GM18517 (cell line): Measurements from ENCODE around the gene KCNMB2.

ENCODE experiments used
- ATAC-seq: cut with Tn5 transposase; IDR thresholded peaks from one replicate; pipeline ENCODE4 v1.9.1; 2021; ENCODE audit warnings: mild to moderate bottlenecking, moderate library complexity; ENCODE audit not compliant: unreplicated experiment

KCNMB2 gene

DNA sequence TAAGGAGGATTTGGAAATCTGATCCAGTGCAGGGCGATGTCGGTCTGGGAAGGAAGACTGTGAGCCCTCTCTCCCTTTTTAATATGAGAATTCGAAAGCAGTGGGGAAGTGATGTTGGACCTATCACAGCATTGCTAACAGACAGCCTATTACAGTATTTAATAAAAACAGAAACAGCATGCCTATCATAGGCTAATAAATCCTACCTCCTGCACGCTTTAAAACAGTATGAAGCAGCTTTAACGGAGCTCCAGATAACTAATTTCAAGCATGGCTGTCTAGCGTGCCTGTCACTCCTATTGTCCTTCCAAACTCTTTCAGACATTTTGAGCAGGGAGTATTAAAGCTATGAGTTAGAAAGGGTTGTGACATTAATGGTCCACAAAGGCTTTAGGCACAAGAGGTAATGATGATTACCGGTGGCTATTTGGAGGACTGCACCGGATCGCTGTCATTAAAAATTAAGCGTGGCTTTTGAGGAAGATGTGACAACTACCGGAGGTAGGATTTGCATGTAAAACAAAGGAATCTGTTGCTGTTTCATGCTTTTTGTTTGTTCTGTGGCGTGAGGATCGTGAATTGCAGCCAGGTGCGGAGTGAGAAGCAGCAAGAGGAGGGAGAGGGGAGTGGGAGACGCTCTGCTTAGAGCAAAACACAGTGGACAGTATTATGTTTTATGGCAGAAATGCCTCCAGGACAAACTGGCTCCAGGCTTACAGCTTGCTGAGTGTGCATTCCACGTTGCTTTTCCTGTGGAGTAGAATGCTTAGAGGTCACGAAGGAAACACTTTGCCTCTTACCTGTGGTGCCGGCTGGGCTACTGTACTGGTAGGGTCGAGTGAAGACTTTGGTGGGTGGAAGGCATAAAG is at the start of gene KCNMB2:
TSS of gene KCNMB2 (plus strand) at position 226 of the 869 bp plus-strand sequence.
- ATAC-seq: no peak

DNA sequence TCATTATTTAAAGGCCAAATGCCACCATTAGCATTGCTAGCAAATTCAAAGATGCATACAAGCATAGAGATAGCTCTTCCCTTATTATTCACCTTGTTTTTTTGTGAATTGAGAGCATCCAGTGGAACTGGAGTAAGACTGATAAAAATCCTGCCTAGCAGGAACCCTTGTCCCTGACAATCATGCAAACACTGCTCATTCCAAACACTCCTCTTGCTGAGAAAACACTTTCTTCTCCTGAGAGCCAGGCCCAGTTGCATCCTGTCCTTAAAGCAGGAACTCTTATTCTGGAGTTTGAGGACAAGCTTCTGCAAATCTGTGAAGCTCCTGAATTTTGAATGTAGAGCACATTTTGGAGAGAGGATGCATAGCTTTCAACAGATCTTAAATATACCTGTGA is 49.3 kb upstream of the KCNMB2 start:
- ATAC-seq: no peak

DNA sequence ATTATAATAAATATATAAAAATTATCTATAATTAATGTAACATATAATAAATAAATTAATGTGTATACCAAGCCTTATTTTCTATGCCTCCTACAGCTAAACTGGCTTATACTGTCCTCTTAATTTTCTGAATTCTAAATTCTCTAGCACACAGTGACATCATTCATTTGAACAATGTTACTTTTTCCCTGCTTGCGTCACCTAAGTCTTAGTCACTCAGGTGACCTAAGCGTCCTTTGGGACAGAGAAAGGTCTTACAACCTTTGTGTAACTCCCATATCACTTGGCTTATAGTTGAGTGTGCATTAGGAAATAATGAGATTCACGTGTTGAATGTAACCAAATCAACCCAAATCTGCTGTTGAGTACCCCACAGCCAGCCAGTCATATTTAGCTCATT is 48.5 kb upstream of the KCNMB2 start:
- no peak for ATAC-seq

DNA sequence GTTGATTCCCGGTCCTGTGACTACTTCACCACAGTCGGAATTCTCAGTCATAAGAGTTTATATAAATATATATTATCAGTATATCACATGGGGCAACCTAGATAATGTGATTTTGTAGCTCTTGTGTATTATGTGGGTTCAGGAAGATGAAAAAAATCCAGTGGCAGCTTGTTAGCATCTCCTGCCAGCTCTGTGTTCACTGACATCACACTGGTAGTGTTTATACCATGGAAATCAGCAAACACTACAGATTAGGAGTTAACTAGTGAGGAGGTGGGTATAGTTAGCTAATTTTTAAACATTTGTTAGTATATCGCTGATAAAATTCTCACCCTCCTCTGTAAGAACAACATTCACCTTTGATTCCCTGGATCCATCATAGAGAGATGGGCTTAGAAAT is 44.5 kb upstream of the KCNMB2 start:
- ATAC-seq: no peak

DNA sequence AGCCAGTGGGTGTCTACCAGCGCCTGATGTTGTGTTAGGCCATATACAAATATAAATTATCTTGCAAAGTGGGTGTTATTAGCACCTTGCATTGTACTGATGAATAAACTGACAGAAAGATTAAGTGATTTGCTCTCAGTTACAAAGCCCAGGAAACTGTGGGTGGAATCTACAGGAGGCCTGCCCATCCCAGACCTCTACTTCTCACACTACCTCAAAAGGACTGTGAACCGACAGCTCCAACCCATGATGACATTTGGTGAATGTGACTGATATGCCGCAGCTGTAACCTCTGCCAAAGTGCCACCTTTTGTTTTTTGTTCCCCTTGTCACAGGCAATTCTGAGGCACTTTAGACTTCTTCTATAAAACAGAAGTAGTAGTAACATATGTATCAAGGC is 43.7 kb upstream of the KCNMB2 start:
- no peak for ATAC-seq

DNA sequence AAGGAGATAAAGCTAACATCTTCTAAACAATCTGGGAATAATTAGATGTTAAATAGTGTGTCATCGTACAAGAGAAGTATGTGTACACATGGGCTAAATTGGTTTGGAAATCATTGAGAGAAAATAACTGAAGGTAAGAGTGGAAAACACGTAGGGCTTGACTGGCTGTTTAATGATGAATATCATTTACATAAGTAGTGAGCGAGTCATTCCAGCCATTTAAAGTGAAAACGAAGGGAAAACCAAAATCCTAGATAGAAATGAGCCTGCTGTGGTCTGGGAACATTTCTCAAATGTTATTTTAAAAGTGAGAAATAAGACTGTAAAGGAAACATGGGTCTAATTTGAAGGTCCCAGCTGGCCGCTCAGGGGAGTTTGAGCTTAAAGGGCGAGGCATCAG is 41.9 kb upstream of the KCNMB2 start:
- no peak for ATAC-seq

DNA sequence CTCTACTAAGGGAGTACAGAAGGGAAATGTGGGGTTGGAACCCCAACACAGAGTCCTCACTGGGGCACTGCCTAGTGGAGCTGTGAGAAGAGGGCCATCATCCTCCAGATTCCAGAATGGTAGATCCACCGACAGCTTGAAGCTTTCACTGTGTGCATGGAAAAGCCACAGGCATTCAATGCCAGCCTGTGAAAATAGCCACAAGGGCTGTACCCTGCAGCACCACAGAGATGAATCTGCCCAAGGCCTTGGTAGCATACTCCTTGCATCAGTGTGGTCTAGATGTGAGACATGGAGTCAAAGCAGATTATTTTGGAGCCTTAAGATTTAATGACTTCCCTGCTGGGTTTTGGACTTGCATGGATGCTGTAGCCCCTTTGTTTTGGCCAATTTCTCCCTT is 39.3 kb upstream of the KCNMB2 start:
- no peak for ATAC-seq

DNA sequence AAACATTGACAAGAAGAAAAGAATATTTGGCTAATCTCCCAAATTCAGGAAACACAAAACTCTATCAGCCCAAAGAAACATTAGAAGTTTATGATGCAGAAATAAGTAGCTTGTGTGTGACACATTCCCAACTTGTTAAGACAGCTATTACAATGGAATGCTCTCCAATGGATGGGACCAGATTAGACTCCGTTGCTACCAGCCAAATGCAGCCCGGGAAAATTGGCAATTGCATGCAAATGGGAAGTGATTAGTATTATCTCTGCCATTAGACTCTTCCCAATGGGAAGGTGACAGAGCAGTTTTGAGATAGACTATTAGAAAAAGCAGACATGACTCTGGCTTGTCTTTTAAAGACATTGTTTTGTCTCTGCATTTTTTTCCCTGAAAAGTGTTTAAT is 37.4 kb upstream of the KCNMB2 start:
- ATAC-seq: no peak

DNA sequence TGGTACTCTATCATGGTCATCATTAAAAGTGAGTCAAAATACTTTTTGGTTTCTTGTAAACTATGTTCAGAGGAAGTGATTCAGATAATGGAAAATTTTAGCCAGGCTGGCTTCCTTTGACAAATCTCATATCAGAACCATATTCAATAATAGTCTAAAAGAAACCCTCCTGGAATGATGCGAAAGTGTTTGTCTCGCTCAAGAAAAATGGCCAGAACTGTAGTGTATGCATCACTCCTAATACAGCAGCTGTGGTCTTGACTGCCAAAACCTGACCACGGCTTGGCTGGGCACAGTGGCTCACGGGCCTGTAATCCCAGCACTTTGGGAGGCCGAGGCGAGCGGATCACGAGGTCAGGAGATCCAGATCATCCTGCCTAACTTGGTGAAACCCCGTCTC is 35.6 kb upstream of the KCNMB2 start:
- no peak for ATAC-seq

DNA sequence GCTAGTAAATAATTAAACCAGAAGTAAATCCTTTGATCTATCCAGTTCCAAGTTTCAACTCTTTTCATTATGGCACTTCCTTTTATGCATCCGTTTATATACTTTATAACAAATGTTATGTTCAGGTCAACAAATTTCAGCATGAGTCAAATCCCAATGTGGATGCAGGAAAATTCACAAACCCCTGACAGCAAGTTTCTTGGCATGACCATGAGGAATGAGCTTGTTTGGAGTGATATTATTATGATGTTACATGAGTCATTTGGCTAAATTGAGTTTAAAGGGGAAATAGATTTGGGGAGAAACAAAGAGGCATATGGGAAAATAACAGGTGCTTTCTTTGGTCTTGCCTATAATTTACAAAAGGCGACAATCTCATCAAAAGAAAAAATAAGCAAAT is 32.1 kb upstream of the KCNMB2 start:
- ATAC-seq: no peak

DNA sequence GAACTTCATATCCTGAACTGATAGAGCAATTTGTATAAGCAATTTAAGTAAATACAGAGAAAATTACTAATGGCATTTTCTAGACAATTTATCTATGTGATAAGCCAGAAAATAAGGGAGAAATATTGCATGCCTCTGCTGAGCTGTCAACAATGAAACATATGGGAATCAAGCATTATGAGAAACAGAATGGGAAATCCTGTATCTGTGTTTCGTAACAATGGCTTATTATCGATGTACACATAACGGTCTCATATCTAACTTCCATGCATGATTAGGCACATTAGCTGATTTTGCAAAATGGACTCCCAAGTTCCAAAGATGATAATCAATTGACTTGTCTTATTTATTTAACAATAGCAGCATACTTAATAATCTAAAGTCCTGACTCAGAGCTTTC is 30.4 kb upstream of the KCNMB2 start:
- ATAC-seq: no peak

DNA sequence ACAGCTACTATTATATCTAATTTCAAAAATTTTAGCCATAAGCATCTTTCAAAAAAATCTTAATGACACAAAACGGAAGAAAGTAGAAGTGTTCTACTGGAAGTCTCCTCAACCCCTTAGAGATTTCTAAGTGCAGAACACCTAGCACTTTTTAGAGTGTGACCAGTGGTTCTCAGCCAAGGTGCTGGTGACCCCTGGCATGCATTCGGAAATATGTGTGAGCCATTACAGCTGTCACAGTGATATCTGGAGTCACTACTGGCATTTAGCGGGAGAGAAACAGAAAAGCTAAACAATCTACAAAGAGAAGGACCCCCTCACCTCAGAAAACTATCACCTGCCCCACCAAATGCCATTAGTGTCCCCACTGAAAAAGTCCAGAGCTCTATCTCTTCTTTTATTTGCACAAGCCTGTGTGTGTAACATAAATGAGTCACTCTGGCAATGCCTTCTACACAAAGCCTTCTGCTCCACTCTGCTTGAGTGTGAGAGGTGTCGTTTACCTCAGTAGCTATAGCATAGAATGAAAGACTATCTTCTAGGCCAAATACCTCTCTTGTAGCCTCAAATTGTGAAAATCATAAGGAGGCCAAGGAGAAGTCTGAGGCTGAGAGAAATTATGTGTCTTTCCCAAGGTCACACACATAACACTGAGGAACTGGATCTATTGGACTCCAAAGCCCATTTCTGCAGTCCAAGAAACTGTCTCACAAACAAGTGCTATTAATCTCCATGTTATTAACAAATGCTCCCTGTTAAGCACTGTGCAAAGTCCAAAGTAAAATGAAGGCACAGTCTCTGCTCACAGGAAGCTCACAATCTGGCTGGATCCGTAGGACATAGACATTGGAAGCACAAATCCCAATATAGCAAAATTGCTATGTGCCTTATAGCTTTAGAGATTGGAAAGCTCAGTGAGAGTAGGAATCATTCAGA is 28.5 kb upstream of the KCNMB2 start:
- ATAC-seq: no peak

DNA sequence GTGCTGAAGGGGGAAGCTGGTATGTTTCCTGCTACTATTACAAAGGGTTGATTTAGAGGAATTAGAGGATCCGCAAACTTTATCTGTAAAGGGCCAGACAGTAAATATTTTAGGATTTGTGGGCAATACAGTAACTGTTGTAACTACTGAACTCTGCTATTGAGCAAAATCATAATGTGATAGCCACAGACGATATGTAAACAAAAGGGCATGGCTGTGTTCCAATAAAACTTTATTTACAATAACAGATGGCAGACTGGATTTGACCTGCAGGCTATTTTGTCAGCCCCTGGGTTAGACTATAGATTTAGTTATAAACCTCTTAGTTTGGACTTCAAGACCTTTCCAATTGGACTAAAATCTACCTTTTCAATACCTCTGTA is 27.8 kb upstream of the KCNMB2 start:
- ATAC-seq: no peak

DNA sequence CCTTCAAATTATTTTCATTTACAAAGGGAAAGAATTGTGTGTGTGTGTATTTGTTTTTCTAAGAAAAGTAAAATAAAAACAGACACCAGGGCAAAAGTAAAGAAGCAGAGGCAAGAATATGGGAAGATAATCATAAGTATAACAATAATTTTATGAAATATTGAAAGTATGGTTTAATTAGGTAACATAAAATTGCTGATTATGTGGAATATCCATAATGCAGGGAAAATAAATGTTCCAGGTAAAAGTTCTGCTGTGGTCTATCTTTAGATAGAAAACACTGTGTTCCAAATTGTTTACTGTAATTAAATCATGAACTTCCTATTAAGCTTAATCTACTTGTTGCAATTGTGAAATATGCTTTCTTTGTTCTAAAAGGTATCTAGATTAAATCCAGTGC is 25.7 kb upstream of the KCNMB2 start:
- ATAC-seq: no peak

DNA sequence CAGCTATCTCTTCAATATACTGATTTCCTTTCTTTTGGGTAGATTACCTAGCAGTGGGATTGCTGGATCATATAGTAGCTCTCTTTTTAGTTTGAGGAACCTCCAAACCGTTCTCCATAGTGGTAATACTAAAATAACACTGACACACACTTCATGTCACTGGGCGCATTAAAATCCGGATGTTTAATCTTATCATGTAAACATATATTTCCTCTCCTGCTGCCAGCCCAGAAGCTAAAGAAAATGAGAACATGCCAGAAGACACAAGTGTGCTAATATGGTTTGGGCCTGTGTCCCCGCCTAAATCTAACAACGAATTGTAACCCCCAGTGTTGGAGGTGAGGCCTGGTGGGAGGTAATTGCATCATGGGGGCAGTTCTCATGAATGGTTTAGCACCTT is 23.6 kb upstream of the KCNMB2 start:
- ATAC-seq: no peak

DNA sequence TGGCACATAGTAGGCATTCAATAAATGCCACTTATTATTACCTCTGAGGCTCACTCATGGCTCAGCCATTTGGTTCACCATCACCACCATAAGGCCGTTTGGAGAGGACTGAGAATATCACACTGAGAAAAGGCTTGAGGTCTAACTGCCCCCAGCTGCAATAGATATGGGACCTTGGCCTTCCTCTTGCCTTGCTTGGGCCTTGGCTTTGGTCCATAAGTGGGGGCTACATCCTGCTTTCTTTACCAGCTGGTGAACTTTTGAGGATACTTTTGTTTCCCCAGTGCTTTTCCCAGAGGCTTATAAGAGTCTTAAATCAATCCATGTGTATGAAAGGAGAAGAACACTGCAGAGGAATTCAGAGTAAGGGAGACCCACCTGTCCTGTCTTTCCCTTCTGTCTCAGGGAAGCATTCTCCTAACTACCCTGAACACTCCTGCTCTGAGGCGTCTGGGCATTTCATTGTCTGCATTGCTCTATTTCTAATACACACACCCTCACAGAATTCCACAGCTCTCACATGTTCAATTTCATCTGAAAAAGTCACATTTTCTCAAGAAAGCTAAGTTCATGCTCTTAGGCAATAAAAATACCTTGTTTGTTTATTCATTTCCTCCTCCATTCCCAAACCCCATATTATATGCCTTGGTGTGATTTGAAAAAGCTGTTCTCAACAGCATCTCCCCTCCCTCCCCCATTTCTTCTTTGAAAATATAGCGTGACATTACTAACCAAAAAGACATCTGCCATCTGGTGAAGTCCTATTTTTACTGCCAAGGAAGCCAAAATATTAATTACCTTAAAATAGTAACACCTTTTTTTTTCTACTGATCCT is 22.5 kb upstream of the KCNMB2 start:
- no peak for ATAC-seq

DNA sequence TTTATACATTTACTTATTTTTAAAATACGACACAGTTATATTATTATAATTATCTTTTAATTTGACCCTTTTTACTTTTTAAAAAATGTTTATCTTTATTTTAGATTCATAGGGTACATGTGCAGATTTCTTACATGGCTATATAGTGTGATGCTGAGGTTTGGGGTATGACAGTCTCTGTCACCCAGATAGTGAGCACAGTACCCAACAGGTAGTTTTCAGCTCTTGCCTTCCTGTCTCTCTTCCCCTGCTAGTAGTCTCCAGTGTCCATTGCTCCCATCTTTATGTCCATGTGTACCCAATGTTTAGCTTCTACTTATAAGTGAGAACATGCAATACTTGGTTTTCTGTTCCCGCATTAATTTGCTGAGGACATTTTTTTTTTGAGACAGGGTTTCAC is 21.8 kb upstream of the KCNMB2 start:
- ATAC-seq: no peak

DNA sequence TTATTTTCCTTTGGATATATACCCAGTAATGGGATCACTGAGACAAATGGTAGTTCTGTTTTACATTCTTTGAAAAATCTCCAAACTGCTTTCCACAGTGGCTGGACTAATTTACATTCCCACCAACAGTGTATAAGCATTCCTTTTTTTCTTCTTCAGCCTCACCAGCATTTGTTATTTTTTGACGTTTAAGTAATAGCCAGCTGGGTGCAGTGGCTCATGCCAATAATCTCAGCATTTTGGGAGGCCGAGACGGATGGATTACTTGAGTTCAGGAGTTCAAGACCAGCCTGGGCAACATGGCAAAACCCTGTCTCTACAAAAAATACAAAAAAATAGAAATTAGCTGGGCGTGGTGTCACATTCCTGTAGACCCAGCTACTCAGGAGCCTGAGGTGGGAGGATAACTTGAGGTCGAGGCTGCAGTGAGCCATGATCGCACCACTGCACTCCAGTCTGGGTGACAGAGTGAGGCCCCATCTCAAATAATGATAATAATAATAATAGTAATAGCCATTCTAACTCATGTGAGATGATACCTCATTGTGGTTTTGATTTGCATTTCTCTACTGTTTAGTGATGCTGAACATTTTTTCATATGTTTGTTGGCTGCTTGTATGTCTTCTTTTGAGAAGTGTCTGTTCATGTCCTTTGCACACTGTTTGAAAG is 21.0 kb upstream of the KCNMB2 start:
- peak; percentile 38 for ATAC-seq

DNA sequence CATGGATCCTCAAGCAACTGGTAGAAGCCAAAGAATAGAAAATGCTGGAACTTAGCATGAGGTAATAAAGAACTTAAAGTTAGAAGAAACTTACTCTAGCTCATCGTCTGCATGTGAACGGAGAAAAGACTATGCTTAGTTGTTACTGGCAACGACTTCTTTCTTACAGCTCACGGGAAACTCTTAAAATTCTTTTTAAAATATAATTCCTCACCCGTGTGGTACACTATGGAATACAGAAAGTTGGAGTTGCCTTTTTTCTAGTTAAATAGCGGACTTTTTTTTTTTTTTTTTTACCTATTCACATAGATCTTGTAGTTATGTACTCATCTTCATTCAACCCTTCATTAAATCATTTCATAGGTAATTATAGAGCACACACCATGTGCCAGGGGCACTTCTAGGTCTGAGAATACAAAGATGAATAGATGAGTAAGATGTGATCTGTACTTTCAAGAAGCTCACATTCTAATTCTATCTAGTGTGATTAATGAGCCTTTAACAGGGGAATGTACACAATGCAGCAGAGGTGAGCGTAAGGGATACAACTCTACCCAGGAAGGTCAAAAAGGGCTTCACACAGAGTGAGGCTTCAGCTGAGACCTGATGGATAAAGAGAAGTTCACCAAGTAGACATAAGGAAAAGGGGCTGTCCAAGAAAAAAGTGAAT is 18.4 kb upstream of the KCNMB2 start:
- no peak for ATAC-seq
